ENCODE measurements around the gene GEMIN4.

GEMIN4 gene

DNA sequence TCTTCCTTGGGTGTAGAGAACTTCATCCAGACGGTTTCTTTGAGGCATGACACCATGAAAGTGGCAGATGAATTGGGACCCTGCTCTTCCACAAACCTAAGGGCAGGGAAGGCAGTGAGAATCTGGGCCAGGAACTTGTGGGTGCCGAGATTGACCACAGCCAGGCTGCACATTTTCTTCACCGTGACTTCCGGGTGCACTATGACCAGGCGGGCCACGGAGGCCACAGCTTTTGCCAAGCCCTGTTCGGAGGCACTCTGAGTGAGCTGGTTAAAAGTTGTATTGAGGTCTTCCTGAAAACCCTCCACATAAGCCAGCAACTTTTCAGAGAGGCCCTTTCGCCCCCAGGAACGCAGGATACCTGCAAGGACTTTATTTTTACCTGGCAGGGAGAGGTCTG, 5.9 kb downstream of the GEMIN4 start:
- no peak overlapping the region for H3K4me3 ChIP-seq (ENCODE audit: low read length)
- TF ChIP-seq, protein P1, sequence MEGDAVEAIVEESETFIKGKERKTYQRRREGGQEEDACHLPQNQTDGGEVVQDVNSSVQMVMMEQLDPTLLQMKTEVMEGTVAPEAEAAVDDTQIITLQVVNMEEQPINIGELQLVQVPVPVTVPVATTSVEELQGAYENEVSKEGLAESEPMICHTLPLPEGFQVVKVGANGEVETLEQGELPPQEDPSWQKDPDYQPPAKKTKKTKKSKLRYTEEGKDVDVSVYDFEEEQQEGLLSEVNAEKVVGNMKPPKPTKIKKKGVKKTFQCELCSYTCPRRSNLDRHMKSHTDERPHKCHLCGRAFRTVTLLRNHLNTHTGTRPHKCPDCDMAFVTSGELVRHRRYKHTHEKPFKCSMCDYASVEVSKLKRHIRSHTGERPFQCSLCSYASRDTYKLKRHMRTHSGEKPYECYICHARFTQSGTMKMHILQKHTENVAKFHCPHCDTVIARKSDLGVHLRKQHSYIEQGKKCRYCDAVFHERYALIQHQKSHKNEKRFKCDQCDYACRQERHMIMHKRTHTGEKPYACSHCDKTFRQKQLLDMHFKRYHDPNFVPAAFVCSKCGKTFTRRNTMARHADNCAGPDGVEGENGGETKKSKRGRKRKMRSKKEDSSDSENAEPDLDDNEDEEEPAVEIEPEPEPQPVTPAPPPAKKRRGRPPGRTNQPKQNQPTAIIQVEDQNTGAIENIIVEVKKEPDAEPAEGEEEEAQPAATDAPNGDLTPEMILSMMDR (IDR thresholded peaks at IDR 0.05; ENCODE audit: insufficient read depth, low read depth, low read length, missing control alignments) = no peak
- DNase-seq (ENCODE audit: low read depth) = no peak

DNA sequence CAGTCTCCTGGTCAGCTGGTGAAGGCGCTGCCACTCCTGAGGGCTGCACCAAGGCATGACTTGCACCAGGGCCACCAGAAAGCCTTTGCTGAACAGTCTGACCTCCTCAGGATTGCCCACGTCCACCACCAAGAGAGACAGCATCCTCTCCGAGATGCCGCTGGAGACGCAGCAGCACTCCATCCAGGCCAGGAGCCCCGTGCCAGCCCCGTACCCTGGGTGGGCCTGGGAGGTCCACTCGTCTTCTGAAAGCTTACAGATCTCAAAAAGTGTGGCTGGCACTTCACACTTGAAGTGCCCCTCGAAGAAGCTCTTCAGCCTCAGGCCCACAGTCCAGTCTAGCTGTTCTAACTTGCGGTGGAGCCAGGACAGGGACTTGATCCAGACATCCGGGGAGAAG, 6.7 kb downstream of the GEMIN4 start:
- TF ChIP-seq, protein P1 (IDR thresholded peaks at IDR 0.05; ENCODE audit: insufficient read depth, low read depth, low read length, missing control alignments) = no peak
- DNase-seq (ENCODE audit: low read depth) = no peak
- no peak overlapping the region for H3K4me3 ChIP-seq (ENCODE audit: low read length)

DNA sequence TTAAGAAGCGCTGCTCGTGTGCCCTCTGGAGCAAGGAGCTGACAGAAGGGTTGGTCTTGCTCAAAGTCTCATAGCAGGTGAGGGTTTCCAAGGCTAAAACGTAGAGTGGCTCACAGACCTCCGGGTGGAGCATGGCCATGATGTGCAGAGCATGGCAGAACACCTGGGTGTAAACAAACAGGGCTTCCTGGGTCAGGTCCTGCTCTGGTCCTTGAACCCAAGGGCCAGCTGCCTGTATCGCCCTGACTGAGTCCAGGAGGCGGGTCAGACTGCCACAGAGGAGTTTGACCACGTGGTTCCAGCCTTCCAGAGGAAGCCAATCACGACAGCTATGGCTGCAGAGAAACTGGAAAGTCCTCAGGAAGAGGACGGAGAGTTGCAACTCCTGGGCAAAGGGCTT, 7.1 kb downstream of the GEMIN4 start:
- H3K4me3 ChIP-seq (ENCODE audit: low read length) = no peak overlapping the region
- DNase-seq (ENCODE audit: low read depth) = no peak
- TF ChIP-seq, protein P1 (IDR thresholded peaks at IDR 0.05; ENCODE audit: insufficient read depth, low read depth, low read length, missing control alignments) = no peak

DNA sequence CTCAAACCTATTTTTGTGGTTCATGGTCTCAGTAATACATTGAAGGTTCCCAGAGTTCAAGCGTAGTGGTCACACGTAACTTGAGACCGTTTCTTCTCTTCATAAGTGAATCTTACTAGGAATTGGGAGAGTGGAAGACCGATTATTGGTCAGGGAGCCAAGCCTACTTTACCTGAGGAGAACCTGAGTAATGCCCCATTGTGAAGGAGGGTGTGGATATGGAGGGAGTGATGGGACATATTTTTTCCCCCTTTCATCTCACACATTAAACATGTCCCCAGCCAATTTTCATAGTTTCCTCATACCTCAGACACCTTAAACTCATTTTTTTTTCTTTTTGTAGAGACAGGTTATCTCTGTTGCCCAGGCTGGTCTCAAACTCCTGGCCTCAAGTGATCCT, 8.9 kb downstream of the GEMIN4 start:
- no peak overlapping the region for H3K4me3 ChIP-seq (ENCODE audit: low read length)
- TF ChIP-seq, protein P1 (IDR thresholded peaks at IDR 0.05; ENCODE audit: insufficient read depth, low read depth, low read length, missing control alignments) = no peak
- DNase-seq (ENCODE audit: low read depth) = no peak

DNA sequence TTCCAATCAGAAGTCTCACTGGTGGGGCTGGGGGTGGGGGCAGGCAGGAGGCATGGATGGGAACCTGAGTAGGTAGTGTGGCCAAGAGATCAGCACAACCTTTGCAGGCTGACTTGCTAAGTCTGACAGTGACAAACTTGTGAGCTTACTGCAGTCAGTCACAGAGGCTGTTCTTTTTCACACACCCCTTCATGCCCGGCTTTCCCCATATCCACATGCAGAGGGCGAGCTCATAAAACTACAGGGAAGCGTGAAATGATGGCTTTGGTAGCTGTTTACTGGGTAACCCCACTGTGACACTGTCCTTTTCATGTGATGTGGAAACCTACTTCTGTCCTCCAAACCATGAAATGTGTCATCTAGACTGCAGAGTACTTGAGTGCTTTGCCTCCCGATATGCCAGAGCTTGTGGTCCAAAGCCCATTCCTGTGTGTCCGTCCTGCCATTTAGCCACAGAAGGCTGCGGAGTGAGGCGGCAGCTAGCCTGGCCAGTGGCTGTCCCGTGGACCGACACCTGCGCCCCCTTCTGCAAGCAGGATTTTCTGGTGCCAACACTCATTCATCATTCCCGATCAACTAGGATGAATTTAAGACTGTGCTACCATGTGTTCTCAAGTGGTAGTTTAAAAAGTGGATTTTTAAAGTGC, 9.8 kb downstream of the GEMIN4 start:
- TF ChIP-seq, protein P1 (IDR thresholded peaks at IDR 0.05; ENCODE audit: insufficient read depth, low read depth, low read length, missing control alignments) = no peak
- no peak for DNase-seq (ENCODE audit: low read depth)
- H3K4me3 ChIP-seq (ENCODE audit: low read length) = no peak overlapping the region

DNA sequence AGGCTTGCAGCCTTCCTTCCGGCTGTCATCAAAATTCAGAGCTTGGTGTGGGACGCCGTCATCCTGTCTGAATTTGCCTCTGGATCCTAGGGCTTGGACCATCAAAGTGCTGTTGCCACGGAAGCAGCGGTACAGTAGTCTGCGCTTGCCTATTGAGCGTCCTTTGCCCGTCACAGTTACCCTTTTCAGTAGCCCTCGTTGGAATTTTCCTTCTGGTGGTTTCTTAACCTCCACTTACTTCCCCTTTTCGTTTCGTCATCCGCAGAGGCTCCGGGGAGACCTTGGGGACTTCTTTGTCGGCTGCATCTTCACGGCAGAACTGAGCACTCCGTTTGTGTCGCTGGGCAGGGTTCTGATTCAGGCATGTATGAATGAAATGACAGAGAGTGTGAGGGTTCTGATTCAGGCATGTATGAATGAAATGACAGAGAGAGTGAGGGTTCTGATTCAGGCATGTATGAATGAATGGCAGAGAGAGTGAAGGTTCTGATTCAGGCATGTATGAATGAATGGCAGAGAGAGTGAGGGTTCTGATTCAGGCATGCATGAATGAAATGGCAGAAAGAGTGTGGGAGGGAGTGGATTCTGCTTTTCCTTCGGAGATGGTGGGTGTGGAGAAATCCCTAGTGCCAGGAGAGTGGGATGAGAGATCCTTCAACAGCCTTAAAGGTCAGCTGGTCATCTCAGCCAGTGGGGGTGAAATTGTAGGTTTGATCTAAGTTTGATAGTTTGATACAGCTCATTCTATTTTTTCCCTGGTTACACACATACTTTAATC, 11.6 kb downstream of the GEMIN4 start:
- TF ChIP-seq, protein P1 (IDR thresholded peaks at IDR 0.05; ENCODE audit: insufficient read depth, low read depth, low read length, missing control alignments) = no peak
- DNase-seq (ENCODE audit: low read depth) = no peak
- H3K4me3 ChIP-seq (ENCODE audit: low read length) = no peak overlapping the region

Data from epithelial cell of esophagus (primary cell).